ENCODE data around the gene NET1.

DNA sequence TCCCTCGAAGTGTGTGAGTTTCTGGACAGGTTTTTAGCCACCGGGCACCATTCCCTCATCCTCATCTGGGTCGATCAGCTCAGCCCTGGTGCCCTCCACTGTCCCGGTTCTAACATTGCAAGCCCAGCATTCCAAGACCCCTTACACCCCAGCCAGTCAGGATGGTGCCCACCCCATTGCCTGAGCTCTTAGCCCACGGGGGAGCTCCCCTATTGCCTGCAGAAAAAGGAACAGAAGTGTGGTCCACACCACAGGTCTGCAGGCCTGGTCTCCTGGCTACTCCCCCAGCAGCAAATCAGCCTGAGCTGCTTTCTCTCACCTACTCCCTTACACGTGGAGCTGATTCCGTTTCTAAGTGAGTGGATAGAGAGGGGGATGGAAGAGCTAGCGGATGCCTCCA lies 82.3 kb downstream of the NET1 start:
- TF ChIP-seq, protein P1, sequence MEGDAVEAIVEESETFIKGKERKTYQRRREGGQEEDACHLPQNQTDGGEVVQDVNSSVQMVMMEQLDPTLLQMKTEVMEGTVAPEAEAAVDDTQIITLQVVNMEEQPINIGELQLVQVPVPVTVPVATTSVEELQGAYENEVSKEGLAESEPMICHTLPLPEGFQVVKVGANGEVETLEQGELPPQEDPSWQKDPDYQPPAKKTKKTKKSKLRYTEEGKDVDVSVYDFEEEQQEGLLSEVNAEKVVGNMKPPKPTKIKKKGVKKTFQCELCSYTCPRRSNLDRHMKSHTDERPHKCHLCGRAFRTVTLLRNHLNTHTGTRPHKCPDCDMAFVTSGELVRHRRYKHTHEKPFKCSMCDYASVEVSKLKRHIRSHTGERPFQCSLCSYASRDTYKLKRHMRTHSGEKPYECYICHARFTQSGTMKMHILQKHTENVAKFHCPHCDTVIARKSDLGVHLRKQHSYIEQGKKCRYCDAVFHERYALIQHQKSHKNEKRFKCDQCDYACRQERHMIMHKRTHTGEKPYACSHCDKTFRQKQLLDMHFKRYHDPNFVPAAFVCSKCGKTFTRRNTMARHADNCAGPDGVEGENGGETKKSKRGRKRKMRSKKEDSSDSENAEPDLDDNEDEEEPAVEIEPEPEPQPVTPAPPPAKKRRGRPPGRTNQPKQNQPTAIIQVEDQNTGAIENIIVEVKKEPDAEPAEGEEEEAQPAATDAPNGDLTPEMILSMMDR (IDR thresholded peaks at IDR 0.05) = no peak
- TF ChIP-seq EZH2phosphoT487 (IDR thresholded peaks at IDR 0.05; ENCODE audit: borderline replicate concordance, low read depth) = no peak
- TF ChIP-seq, protein P2, sequence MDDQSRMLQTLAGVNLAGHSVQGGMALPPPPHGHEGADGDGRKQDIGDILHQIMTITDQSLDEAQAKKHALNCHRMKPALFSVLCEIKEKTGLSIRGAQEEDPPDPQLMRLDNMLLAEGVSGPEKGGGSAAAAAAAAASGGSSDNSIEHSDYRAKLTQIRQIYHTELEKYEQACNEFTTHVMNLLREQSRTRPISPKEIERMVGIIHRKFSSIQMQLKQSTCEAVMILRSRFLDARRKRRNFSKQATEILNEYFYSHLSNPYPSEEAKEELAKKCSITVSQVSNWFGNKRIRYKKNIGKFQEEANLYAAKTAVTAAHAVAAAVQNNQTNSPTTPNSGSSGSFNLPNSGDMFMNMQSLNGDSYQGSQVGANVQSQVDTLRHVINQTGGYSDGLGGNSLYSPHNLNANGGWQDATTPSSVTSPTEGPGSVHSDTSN (IDR thresholded peaks at IDR 0.05) = no peak
